MG63 (cell line): Measurements from ENCODE around the gene TENT5C. TPM values are rescaled to one million over a fixed set of nuclear protein-coding genes. Genes with fewer than 3 reads are reported as not detected.
"Not testable (repeated sequence)": the region's sequence is repeated elsewhere in the genome, so short reads cannot be mapped to it uniquely, and the experiment has no call there.

Source experiments
- DNase-seq: peaks from one replicate; pipeline ENCODE4 v3.0.0-alpha.2; 2020
- H3K27me3 ChIP-seq: fragments of 250-450 bp; sonication (Bioruptor Pico); 2 replicates; pipeline ENCODE4 v1.5.1; 2020; ENCODE audit warnings: mild to moderate bottlenecking, moderate library complexity
- H3K36me3 ChIP-seq: fragments of 250-450 bp; sonication (Bioruptor Pico); 2 replicates; pipeline ENCODE4 v1.5.1; 2020; ENCODE audit warnings: mild to moderate bottlenecking, moderate library complexity
- H3K4me3 ChIP-seq: fragments of 250-450 bp; sonication (Bioruptor Pico); 2 replicates; pipeline ENCODE4 v1.5.1; 2020; ENCODE audit warnings: mild to moderate bottlenecking, moderate library complexity
- H3K9me3 ChIP-seq: fragments of 250-450 bp; sonication (Bioruptor Pico); 2 replicates; pipeline ENCODE4 v1.5.1; 2020; ENCODE audit warnings: mild to moderate bottlenecking, moderate library complexity
- total RNA-seq: library from RNA; depleted of rRNA; stranded (reverse); fragments of >200 nt; shearing (Covaris generic); gene quantifications from 2 replicates; pipeline ENCODE4 v1.2.3, GENCODE V29; 2014; ENCODE audit warnings: low replicate concordance; rRNA removed

The TENT5C gene
- 6.2 and 6.4 TPM in 2 replicates for total RNA-seq

- peak; percentile 96 for DNase-seq
- Histone ChIP-seq H3K27me3 (no peaks in the 10 kb centered on the region), H3K9me3 (no peaks in the 10 kb centered on the region), H3K4me3 (peak within 1 kb of the TSS; percentile 58), H3K36me3 (no peaks in the 10 kb centered on the region)
These were observed at the start of gene TENT5C for GRCh38 chr1:117605774-117606648. TSS of gene TENT5C (plus strand) at chr1:117606048. CDS start at chr1:117622869, 16,821 bp downstream.

GRCh38 chr1:117556341-117556740 is 49.5 kb upstream of the TENT5C start:
- Histone ChIP-seq H3K4me3 (no peak overlapping the region), H3K9me3 (no peaks in the 10 kb centered on the region)

GRCh38 chr1:117556976-117557375 is 48.9 kb upstream of the TENT5C start:
- Histone ChIP-seq H3K36me3 (no peaks in the 10 kb centered on the region), H3K27me3 (0 out of 2 replicates have a peak, but pooled peaks cover 2% of the 10 kb centered on the region), H3K4me3 (no peak overlapping the region), H3K9me3 (no peaks in the 10 kb centered on the region)
- no peak for DNase-seq

More at GRCh38 chr1:117556341-117556740, 49.5 kb upstream of the TENT5C start:
- Histone ChIP-seq H3K27me3 (0 out of 2 replicates have a peak, but pooled peaks cover 2% of the 10 kb centered on the region), H3K36me3 (no peaks in the 10 kb centered on the region)
- DNase-seq: no peak

GRCh38 chr1:117558451-117558850 is 47.4 kb upstream of the TENT5C start:
- H3K27me3 ChIP-seq, H3K4me3 ChIP-seq, DNase-seq, H3K9me3 ChIP-seq, H3K36me3 ChIP-seq: not testable (repeated sequence)

- Histone ChIP-seq H3K36me3 (no peaks in the 10 kb centered on the region), H3K4me3 (no peak overlapping the region), H3K9me3 (no peaks in the 10 kb centered on the region), H3K27me3 (0 out of 2 replicates have a peak, but pooled peaks cover 2% of the 10 kb centered on the region)
- no peak for DNase-seq
These were observed 46.7 kb upstream of the TENT5C start for GRCh38 chr1:117559139-117559538.

GRCh38 chr1:117559985-117560384 is 45.9 kb upstream of the TENT5C start:
- Histone ChIP-seq H3K9me3 (no peaks in the 10 kb centered on the region), H3K4me3 (no peak overlapping the region), H3K36me3 (no peaks in the 10 kb centered on the region), H3K27me3 (0 out of 2 replicates have a peak, but pooled peaks cover 2% of the 10 kb centered on the region)
- DNase-seq: no peak

GRCh38 chr1:117561071-117561470 is 44.8 kb upstream of the TENT5C start:
- Histone ChIP-seq H3K9me3 (no peaks in the 10 kb centered on the region), H3K36me3 (no peaks in the 10 kb centered on the region), H3K27me3 (0 out of 2 replicates have a peak, but pooled peaks cover under 1% of the 10 kb centered on the region), H3K4me3 (no peak overlapping the region)
- no peak for DNase-seq

- H3K4me3 ChIP-seq: no peak overlapping the region
These were observed 44.3 kb upstream of the TENT5C start for GRCh38 chr1:117561551-117561950.

GRCh38 chr1:117562581-117563491 is 43.0 kb upstream of the TENT5C start:
- Histone ChIP-seq H3K27me3 (no peaks in the 10 kb centered on the region), H3K4me3 (no peak overlapping the region), H3K9me3 (no peaks in the 10 kb centered on the region), H3K36me3 (no peaks in the 10 kb centered on the region)
- DNase-seq: no peak

More at GRCh38 chr1:117561551-117561950, 44.3 kb upstream of the TENT5C start:
- H3K27me3 ChIP-seq: no peaks in the 10 kb centered on the region
- no peak for DNase-seq
- no peaks in the 10 kb centered on the region for H3K36me3 ChIP-seq
- no peaks in the 10 kb centered on the region for H3K9me3 ChIP-seq

GRCh38 chr1:117563492-117563875 is 42.4 kb upstream of the TENT5C start:
- no peaks in the 10 kb centered on the region for H3K36me3 ChIP-seq
- no peaks in the 10 kb centered on the region for H3K27me3 ChIP-seq
- H3K9me3 ChIP-seq: no peaks in the 10 kb centered on the region
- no peak for DNase-seq
- H3K4me3 ChIP-seq: no peak overlapping the region

GRCh38 chr1:117564227-117565075 is 41.4 kb upstream of the TENT5C start:
- H3K4me3 ChIP-seq: no peak overlapping the region
- H3K27me3 ChIP-seq: no peaks in the 10 kb centered on the region
- no peaks in the 10 kb centered on the region for H3K9me3 ChIP-seq
- no peak for DNase-seq
- no peaks in the 10 kb centered on the region for H3K36me3 ChIP-seq

GRCh38 chr1:117565076-117565556 is 40.7 kb upstream of the TENT5C start:
- Histone ChIP-seq H3K4me3 (no peak overlapping the region), H3K27me3 (no peaks in the 10 kb centered on the region), H3K36me3 (no peaks in the 10 kb centered on the region), H3K9me3 (no peaks in the 10 kb centered on the region)
- DNase-seq: no peak

GRCh38 chr1:117565745-117566455 is 39.9 kb upstream of the TENT5C start:
- Histone ChIP-seq H3K36me3 (no peaks in the 10 kb centered on the region), H3K9me3 (no peaks in the 10 kb centered on the region), H3K4me3 (no peak overlapping the region), H3K27me3 (no peaks in the 10 kb centered on the region)
- DNase-seq: no peak

- Histone ChIP-seq H3K36me3 (no peaks in the 10 kb centered on the region), H3K9me3 (no peaks in the 10 kb centered on the region), H3K27me3 (no peaks in the 10 kb centered on the region), H3K4me3 (no peak overlapping the region)
- DNase-seq: no peak
These were observed 39.3 kb upstream of the TENT5C start for GRCh38 chr1:117566556-117566955.

GRCh38 chr1:117567435-117567834 is 38.4 kb upstream of the TENT5C start:
- Histone ChIP-seq H3K27me3 (no peaks in the 10 kb centered on the region), H3K9me3 (no peaks in the 10 kb centered on the region), H3K4me3 (no peak overlapping the region), H3K36me3 (no peaks in the 10 kb centered on the region)
- DNase-seq: no peak
